ENCODE results near the gene USB1.

DNA sequence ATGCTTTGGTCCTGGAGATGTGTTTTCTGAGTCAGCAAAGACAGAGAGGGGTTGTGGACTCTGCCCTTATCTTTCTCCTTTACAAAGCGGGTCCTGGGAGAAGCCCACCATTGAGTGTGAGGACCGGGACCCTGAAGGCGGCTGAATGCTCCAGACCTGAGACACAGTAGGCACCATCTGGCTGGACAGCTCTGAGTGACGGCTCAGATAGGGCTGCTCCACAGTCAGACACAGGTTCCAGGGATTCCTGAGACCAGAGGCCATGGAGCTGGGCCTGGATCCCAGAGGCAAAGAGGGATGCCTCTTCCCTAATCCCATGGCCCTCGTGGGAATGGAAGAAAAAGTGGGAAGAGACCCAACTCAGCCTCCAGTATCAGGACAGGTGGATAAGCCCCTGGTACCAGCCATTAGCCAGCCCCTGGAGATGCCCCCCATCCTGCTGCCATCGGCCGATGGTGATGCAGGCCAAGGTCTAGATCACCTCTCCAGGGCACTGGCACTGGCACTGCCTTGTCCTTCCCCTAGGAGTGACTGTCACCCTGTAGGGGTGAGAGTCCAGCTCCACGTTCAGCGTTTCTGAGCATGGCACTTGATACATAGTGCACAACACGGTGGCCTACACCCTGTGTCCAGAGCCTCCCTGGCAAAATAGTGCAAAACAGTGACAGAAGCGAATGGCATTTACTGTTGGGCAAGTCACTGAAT is 29.1 kb downstream of the USB1 start:
- TF ChIP-seq, protein P1, sequence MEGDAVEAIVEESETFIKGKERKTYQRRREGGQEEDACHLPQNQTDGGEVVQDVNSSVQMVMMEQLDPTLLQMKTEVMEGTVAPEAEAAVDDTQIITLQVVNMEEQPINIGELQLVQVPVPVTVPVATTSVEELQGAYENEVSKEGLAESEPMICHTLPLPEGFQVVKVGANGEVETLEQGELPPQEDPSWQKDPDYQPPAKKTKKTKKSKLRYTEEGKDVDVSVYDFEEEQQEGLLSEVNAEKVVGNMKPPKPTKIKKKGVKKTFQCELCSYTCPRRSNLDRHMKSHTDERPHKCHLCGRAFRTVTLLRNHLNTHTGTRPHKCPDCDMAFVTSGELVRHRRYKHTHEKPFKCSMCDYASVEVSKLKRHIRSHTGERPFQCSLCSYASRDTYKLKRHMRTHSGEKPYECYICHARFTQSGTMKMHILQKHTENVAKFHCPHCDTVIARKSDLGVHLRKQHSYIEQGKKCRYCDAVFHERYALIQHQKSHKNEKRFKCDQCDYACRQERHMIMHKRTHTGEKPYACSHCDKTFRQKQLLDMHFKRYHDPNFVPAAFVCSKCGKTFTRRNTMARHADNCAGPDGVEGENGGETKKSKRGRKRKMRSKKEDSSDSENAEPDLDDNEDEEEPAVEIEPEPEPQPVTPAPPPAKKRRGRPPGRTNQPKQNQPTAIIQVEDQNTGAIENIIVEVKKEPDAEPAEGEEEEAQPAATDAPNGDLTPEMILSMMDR (IDR thresholded peaks at IDR 0.05) = no peak
- TF ChIP-seq POLR2A (IDR thresholded peaks at IDR 0.05) = no peak
